ENCODE data around the gene SLC6A6. TPM values are rescaled to one million over a fixed set of nuclear protein-coding genes. Genes with fewer than 3 reads are reported as not detected.

SLC6A6 gene
- total and polyA plus RNA-seq, 2 experiments from 2014 or later, result 27.5 to 150 TPM

GRCh38 chr3:14519406-14519805 lies 117.0 kb downstream of the SLC6A6 start (continued):
- no peak for TF ChIP-seq ZNF462 (CRISPR knock-in tag; IDR thresholded peaks at IDR 0.05)
- TF ChIP-seq, protein P1, sequence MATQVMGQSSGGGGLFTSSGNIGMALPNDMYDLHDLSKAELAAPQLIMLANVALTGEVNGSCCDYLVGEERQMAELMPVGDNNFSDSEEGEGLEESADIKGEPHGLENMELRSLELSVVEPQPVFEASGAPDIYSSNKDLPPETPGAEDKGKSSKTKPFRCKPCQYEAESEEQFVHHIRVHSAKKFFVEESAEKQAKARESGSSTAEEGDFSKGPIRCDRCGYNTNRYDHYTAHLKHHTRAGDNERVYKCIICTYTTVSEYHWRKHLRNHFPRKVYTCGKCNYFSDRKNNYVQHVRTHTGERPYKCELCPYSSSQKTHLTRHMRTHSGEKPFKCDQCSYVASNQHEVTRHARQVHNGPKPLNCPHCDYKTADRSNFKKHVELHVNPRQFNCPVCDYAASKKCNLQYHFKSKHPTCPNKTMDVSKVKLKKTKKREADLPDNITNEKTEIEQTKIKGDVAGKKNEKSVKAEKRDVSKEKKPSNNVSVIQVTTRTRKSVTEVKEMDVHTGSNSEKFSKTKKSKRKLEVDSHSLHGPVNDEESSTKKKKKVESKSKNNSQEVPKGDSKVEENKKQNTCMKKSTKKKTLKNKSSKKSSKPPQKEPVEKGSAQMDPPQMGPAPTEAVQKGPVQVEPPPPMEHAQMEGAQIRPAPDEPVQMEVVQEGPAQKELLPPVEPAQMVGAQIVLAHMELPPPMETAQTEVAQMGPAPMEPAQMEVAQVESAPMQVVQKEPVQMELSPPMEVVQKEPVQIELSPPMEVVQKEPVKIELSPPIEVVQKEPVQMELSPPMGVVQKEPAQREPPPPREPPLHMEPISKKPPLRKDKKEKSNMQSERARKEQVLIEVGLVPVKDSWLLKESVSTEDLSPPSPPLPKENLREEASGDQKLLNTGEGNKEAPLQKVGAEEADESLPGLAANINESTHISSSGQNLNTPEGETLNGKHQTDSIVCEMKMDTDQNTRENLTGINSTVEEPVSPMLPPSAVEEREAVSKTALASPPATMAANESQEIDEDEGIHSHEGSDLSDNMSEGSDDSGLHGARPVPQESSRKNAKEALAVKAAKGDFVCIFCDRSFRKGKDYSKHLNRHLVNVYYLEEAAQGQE (IDR thresholded peaks at IDR 0.05; ENCODE audit: unreplicated experiment), result no peak
- no peak for TF ChIP-seq ZNF114 (CRISPR knock-in tag; IDR thresholded peaks at IDR 0.05)

DNA sequence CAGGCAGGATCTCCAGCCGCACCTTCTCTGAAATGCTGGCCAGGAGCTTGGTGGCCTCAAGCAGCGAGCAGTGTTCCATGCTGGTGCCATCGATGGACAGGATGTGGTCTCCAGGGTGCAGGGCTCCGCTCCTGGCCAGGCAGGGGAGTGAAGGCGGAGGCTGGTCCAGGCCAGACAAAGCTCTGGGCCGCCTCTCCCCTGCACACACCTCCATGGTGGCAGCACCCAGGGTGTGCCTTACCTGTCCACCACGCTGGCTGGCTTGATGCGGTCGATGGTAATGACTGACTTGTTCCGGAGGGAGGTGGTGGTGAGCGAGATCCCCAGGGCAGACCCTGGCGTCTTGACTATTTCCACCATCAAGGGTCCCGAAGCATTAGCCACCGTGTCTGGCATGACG lies 117.7 kb downstream of the SLC6A6 start:
- Histone ChIP-seq H2AFZ (no peak overlapping the region), H3K4me2 (no peak overlapping the region), H3K4me1 (ENCODE audit: insufficient read depth) (no peaks in the 10 kb centered on the region), H3K79me2 (replicated peaks; ENCODE audit: insufficient read depth) (no peaks in the 10 kb centered on the region), H3K9me2 (ENCODE audit: insufficient read depth) (no peaks in the 10 kb centered on the region), H4K20me1 (replicated peaks; ENCODE audit: insufficient read depth) (no peaks in the 10 kb centered on the region), H3K27ac (ENCODE audit: low read depth) (no peak overlapping the region), H3K4me3 (no peak overlapping the region), H3K36me3 (ENCODE audit: insufficient read depth) (no peaks in the 10 kb centered on the region), H3K27me3 (ENCODE audit: insufficient read depth) (no peaks in the 10 kb centered on the region), H3F3A (replicated peaks; ENCODE audit: low read depth) (no peaks in the 10 kb centered on the region)
- Mint-ChIP-seq H3K27me3 (ENCODE audit: insufficient read depth, low read depth, poor library complexity) (peaks cover 9% of the 10 kb centered on the region), H3K9me3 (no peaks in the 10 kb centered on the region), H3K27ac (no peak overlapping the region), H3K4me3 (no peak overlapping the region), H3K36me3 (ENCODE audit: low read depth) (no peaks in the 10 kb centered on the region), H3K4me1 (peaks cover 6% of the 10 kb centered on the region)
- peak; percentile 22; the same call in 2 of the 3 replicates for ATAC-seq
- TF ChIP-seq, protein P2, sequence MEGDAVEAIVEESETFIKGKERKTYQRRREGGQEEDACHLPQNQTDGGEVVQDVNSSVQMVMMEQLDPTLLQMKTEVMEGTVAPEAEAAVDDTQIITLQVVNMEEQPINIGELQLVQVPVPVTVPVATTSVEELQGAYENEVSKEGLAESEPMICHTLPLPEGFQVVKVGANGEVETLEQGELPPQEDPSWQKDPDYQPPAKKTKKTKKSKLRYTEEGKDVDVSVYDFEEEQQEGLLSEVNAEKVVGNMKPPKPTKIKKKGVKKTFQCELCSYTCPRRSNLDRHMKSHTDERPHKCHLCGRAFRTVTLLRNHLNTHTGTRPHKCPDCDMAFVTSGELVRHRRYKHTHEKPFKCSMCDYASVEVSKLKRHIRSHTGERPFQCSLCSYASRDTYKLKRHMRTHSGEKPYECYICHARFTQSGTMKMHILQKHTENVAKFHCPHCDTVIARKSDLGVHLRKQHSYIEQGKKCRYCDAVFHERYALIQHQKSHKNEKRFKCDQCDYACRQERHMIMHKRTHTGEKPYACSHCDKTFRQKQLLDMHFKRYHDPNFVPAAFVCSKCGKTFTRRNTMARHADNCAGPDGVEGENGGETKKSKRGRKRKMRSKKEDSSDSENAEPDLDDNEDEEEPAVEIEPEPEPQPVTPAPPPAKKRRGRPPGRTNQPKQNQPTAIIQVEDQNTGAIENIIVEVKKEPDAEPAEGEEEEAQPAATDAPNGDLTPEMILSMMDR (conservative IDR thresholded peaks at IDR 0.05; ENCODE audit: low read depth in 2 of 2), result peak in 1 of 2 experiments; percentile 29; a peak in 2 of 4 replicates
- no peak for TF ChIP-seq NANOG (IDR thresholded peaks at IDR 0.05; ENCODE audit: borderline replicate concordance)
- DNase-seq (ENCODE audit: low spot score), result no peak

Data from GM23338 (cell line).